ENCODE measurements around the gene IRAK4.
"Not testable (repeated sequence)": the region's sequence is repeated elsewhere in the genome, so short reads cannot be mapped to it uniquely, and the experiment has no call there.

Gene IRAK4

GRCh38 chr12:43749016-43749415 is 9.7 kb upstream of the IRAK4 start:
- no peaks in the 10 kb centered on the region for H3K4me1 ChIP-seq (ENCODE audit: insufficient read depth, low read length)
- H3K9me3 ChIP-seq (ENCODE audit: low read length): no peaks in the 10 kb centered on the region
- no peaks in the 10 kb centered on the region for H3K27me3 ChIP-seq (ENCODE audit: insufficient read depth, low read length)
- H3K4me3 ChIP-seq (ENCODE audit: low read length): no peak overlapping the region
- no peaks in the 10 kb centered on the region for H3K36me3 ChIP-seq (ENCODE audit: insufficient read depth, low read length)
- no peak overlapping the region for H2AFZ ChIP-seq (ENCODE audit: low read depth, low read length)

GRCh38 chr12:43750814-43751213 is 7.9 kb upstream of the IRAK4 start:
- no peaks in the 10 kb centered on the region for H3K4me1 ChIP-seq (ENCODE audit: insufficient read depth, low read length)
- H3K4me3 ChIP-seq (ENCODE audit: low read length): no peak overlapping the region
- no peaks in the 10 kb centered on the region for H3K27me3 ChIP-seq (ENCODE audit: insufficient read depth, low read length)
- H3K36me3 ChIP-seq (ENCODE audit: insufficient read depth, low read length): no peaks in the 10 kb centered on the region
- H2AFZ ChIP-seq (ENCODE audit: low read depth, low read length): no peak overlapping the region
- H3K9me3 ChIP-seq (ENCODE audit: low read length): no peaks in the 10 kb centered on the region

GRCh38 chr12:43751360-43751759 is 7.4 kb upstream of the IRAK4 start:
- not testable (repeated sequence) for H3K27me3 ChIP-seq (ENCODE audit: insufficient read depth, low read length); H3K36me3 ChIP-seq (ENCODE audit: insufficient read depth, low read length); H3K4me3 ChIP-seq (ENCODE audit: low read length); H2AFZ ChIP-seq (ENCODE audit: low read depth, low read length); H3K9me3 ChIP-seq (ENCODE audit: low read length); H3K4me1 ChIP-seq (ENCODE audit: insufficient read depth, low read length)

GRCh38 chr12:43754015-43754414 is 4.7 kb upstream of the IRAK4 start:
- Histone ChIP-seq H2AFZ (ENCODE audit: low read depth, low read length) (no peak overlapping the region), H3K4me3 (ENCODE audit: low read length) (no peak overlapping the region), H3K9me3 (ENCODE audit: low read length) (no peaks in the 10 kb centered on the region), H3K4me1 (ENCODE audit: insufficient read depth, low read length) (no peaks in the 10 kb centered on the region), H3K36me3 (ENCODE audit: insufficient read depth, low read length) (no peaks in the 10 kb centered on the region), H3K27me3 (ENCODE audit: insufficient read depth, low read length) (no peaks in the 10 kb centered on the region)

- Histone ChIP-seq H3K36me3 (ENCODE audit: insufficient read depth, low read length) (no peaks in the 10 kb centered on the region), H2AFZ (ENCODE audit: low read depth, low read length) (no peak overlapping the region), H3K4me1 (ENCODE audit: insufficient read depth, low read length) (no peaks in the 10 kb centered on the region), H3K9me3 (ENCODE audit: low read length) (no peaks in the 10 kb centered on the region), H3K4me3 (ENCODE audit: low read length) (no peak overlapping the region), H3K27me3 (ENCODE audit: insufficient read depth, low read length) (peaks cover 2% of the 10 kb centered on the region)
These were observed 464 bp upstream of the IRAK4 start for GRCh38 chr12:43758247-43758727.

GRCh38 chr12:43760396-43760795 is 1.6 kb downstream of the IRAK4 start:
- H3K4me1 ChIP-seq (ENCODE audit: insufficient read depth, low read length): no peaks in the 10 kb centered on the region
- H3K36me3 ChIP-seq (ENCODE audit: insufficient read depth, low read length): no peaks in the 10 kb centered on the region
- peaks cover 2% of the 10 kb centered on the region for H3K27me3 ChIP-seq (ENCODE audit: insufficient read depth, low read length)
- no peak overlapping the region for H2AFZ ChIP-seq (ENCODE audit: low read depth, low read length)
- no peaks in the 10 kb centered on the region for H3K9me3 ChIP-seq (ENCODE audit: low read length)
- no peak overlapping the region for H3K4me3 ChIP-seq (ENCODE audit: low read length)

GRCh38 chr12:43761500-43761899 is 2.7 kb downstream of the IRAK4 start:
- Histone ChIP-seq H3K36me3 (ENCODE audit: insufficient read depth, low read length) (no peaks in the 10 kb centered on the region), H3K4me3 (ENCODE audit: low read length) (no peak overlapping the region), H3K4me1 (ENCODE audit: insufficient read depth, low read length) (peaks cover 5% of the 10 kb centered on the region), H3K9me3 (ENCODE audit: low read length) (no peaks in the 10 kb centered on the region), H3K27me3 (ENCODE audit: insufficient read depth, low read length) (peaks cover 2% of the 10 kb centered on the region), H2AFZ (ENCODE audit: low read depth, low read length) (no peak overlapping the region)

- H3K9me3 ChIP-seq (ENCODE audit: low read length): no peaks in the 10 kb centered on the region
- no peak overlapping the region for H3K4me3 ChIP-seq (ENCODE audit: low read length)
- peaks cover 2% of the 10 kb centered on the region for H3K27me3 ChIP-seq (ENCODE audit: insufficient read depth, low read length)
- no peak overlapping the region for H2AFZ ChIP-seq (ENCODE audit: low read depth, low read length)
- no peaks in the 10 kb centered on the region for H3K36me3 ChIP-seq (ENCODE audit: insufficient read depth, low read length)
- peaks cover 7% of the 10 kb centered on the region for H3K4me1 ChIP-seq (ENCODE audit: insufficient read depth, low read length)
These were observed 3.8 kb downstream of the IRAK4 start for GRCh38 chr12:43762596-43762995.

- Histone ChIP-seq H3K27me3 (ENCODE audit: insufficient read depth, low read length) (peaks cover 2% of the 10 kb centered on the region), H3K4me3 (ENCODE audit: low read length) (no peak overlapping the region), H3K36me3 (ENCODE audit: insufficient read depth, low read length) (no peaks in the 10 kb centered on the region), H2AFZ (ENCODE audit: low read depth, low read length) (no peak overlapping the region), H3K9me3 (ENCODE audit: low read length) (no peaks in the 10 kb centered on the region), H3K4me1 (ENCODE audit: insufficient read depth, low read length) (peaks cover 7% of the 10 kb centered on the region)
These were observed 5.0 kb downstream of the IRAK4 start for GRCh38 chr12:43763769-43764168.

- no peaks in the 10 kb centered on the region for H3K36me3 ChIP-seq (ENCODE audit: insufficient read depth, low read length)
- H2AFZ ChIP-seq (ENCODE audit: low read depth, low read length): no peak overlapping the region
- H3K27me3 ChIP-seq (ENCODE audit: insufficient read depth, low read length): peaks cover 2% of the 10 kb centered on the region
- no peaks in the 10 kb centered on the region for H3K9me3 ChIP-seq (ENCODE audit: low read length)
- peaks cover 7% of the 10 kb centered on the region for H3K4me1 ChIP-seq (ENCODE audit: insufficient read depth, low read length)
- no peak overlapping the region for H3K4me3 ChIP-seq (ENCODE audit: low read length)
These were observed 5.8 kb downstream of the IRAK4 start for GRCh38 chr12:43764528-43764927.

- Histone ChIP-seq H3K4me3 (ENCODE audit: low read length) (no peak overlapping the region), H3K27me3 (ENCODE audit: insufficient read depth, low read length) (peaks cover 2% of the 10 kb centered on the region), H3K36me3 (ENCODE audit: insufficient read depth, low read length) (no peaks in the 10 kb centered on the region), H2AFZ (ENCODE audit: low read depth, low read length) (no peak overlapping the region), H3K4me1 (ENCODE audit: insufficient read depth, low read length) (peaks cover 7% of the 10 kb centered on the region), H3K9me3 (ENCODE audit: low read length) (no peaks in the 10 kb centered on the region)
These were observed 7.5 kb downstream of the IRAK4 start for GRCh38 chr12:43766291-43766690.

- Histone ChIP-seq H3K9me3 (ENCODE audit: low read length) (no peaks in the 10 kb centered on the region), H3K36me3 (ENCODE audit: insufficient read depth, low read length) (no peaks in the 10 kb centered on the region), H3K4me1 (ENCODE audit: insufficient read depth, low read length) (no peaks in the 10 kb centered on the region), H3K27me3 (ENCODE audit: insufficient read depth, low read length) (no peaks in the 10 kb centered on the region), H3K4me3 (ENCODE audit: low read length) (no peak overlapping the region), H2AFZ (ENCODE audit: low read depth, low read length) (no peak overlapping the region)
These were observed 17.7 kb downstream of the IRAK4 start for GRCh38 chr12:43776498-43776897.

- H2AFZ ChIP-seq (ENCODE audit: low read depth, low read length): no peak overlapping the region
- no peaks in the 10 kb centered on the region for H3K4me1 ChIP-seq (ENCODE audit: insufficient read depth, low read length)
- no peaks in the 10 kb centered on the region for H3K36me3 ChIP-seq (ENCODE audit: insufficient read depth, low read length)
These were observed 28.3 kb downstream of the IRAK4 start for GRCh38 chr12:43786899-43787693.

GRCh38 chr12:43789941-43790340 is 31.2 kb downstream of the IRAK4 start:
- H3K4me1 ChIP-seq (ENCODE audit: insufficient read depth, low read length): no peaks in the 10 kb centered on the region

More at GRCh38 chr12:43786899-43787693, 28.3 kb downstream of the IRAK4 start:
- Histone ChIP-seq H3K27me3 (ENCODE audit: insufficient read depth, low read length) (no peaks in the 10 kb centered on the region), H3K4me3 (ENCODE audit: low read length) (no peak overlapping the region), H3K9me3 (ENCODE audit: low read length) (no peaks in the 10 kb centered on the region)

More at GRCh38 chr12:43789941-43790340, 31.2 kb downstream of the IRAK4 start:
- Histone ChIP-seq H3K4me3 (ENCODE audit: low read length) (no peak overlapping the region), H2AFZ (ENCODE audit: low read depth, low read length) (no peak overlapping the region), H3K27me3 (ENCODE audit: insufficient read depth, low read length) (no peaks in the 10 kb centered on the region), H3K9me3 (ENCODE audit: low read length) (no peaks in the 10 kb centered on the region), H3K36me3 (ENCODE audit: insufficient read depth, low read length) (peaks cover 3% of the 10 kb centered on the region)
